MCF 10A (cell line): Measurements from ENCODE around the gene SANBR. TPM values are rescaled to one million over a fixed set of nuclear protein-coding genes. Genes with fewer than 3 reads are reported as not detected.

Experiments
- BruUV-seq: library from RNA; stranded (reverse); fragments of 400-500 nt; replicated peaks from 2 replicates; lab custom pipeline; 2021; lab: Mats Ljungman, UMichigan
- CTCF ChIA-PET: fragments of 300-600 bp; sonication (Branson Sonifier 250); formaldehyde crosslinking; extraction: SDS; loops from one replicate; lab custom pipeline; 2021; ENCODE audit warnings: antibody characterized with exemption, inconsistent platforms; lab: Yijun Ruan, JAX
- POLR2A ChIA-PET: fragments of 300-600, 350-650 bp; sonication (Branson Sonifier 250); formaldehyde crosslinking; extraction: SDS; loops from one replicate; lab custom pipeline; 2020; ENCODE audit warnings: antibody characterized with exemption, inconsistent platforms; lab: Yijun Ruan, JAX
- DNase-seq: peaks from one replicate; pipeline ENCODE4 v3.0.0-alpha.2; 2018; ENCODE audit not compliant: unreplicated experiment
- H3K27ac Mint-ChIP-seq: one replicate; pipeline ENCODE4 v1.8.0; 2022; ENCODE audit warnings: mild to moderate bottlenecking, low read depth, mixed read lengths; ENCODE audit not compliant: unreplicated experiment
- H3K27me3 Mint-ChIP-seq: one replicate; pipeline ENCODE4 v1.8.0; 2022; ENCODE audit warnings: mixed read lengths; ENCODE audit not compliant: insufficient read depth, unreplicated experiment
- H3K36me3 Mint-ChIP-seq: one replicate; pipeline ENCODE4 v1.8.0; 2022; ENCODE audit warnings: mild to moderate bottlenecking, moderate library complexity, mixed read lengths; ENCODE audit not compliant: insufficient read depth, unreplicated experiment
- H3K4me1 Mint-ChIP-seq: one replicate; pipeline ENCODE4 v1.8.0; 2022; ENCODE audit warnings: mixed read lengths; ENCODE audit not compliant: insufficient read depth, unreplicated experiment
- H3K4me3 Mint-ChIP-seq: one replicate; pipeline ENCODE4 v1.8.0; 2022; ENCODE audit warnings: mild to moderate bottlenecking, moderate library complexity, mixed read lengths; ENCODE audit not compliant: unreplicated experiment
- H3K9me3 Mint-ChIP-seq: one replicate; pipeline ENCODE4 v1.8.0; 2022; ENCODE audit warnings: mixed read lengths; ENCODE audit not compliant: unreplicated experiment
- CTCF ChIP-seq: fragments of 200-600 bp; IDR thresholded peaks from one replicate; pipeline ENCODE4 v1.8.0; 2022; ENCODE audit warnings: antibody characterized with exemption, mild to moderate bottlenecking; ENCODE audit not compliant: unreplicated experiment
- intact Hi-C: fragments of 100-400 bp; cut with micrococcal nuclease; formaldehyde crosslinking; loops from 2 replicates; pipeline ENCODE4 v1.14.1; 2022
- total RNA-seq: library from RNA; stranded (reverse); gene quantifications from 2 replicates; pipeline ENCODE4 v1.2.3, GENCODE V29; 2022

Gene SANBR
- total RNA-seq, 1 experiment from 2014 or later = 5.2 TPM

GRCh38 chr2:61114147-61114546, 48.5 kb downstream of the SANBR start:
- Mint-ChIP-seq H3K4me3 (no peak overlapping the region), H3K4me1 (peaks cover 3% of the 10 kb centered on the region), H3K9me3 (no peaks in the 10 kb centered on the region), H3K27me3 (no peaks in the 10 kb centered on the region), H3K27ac (no peak overlapping the region), H3K36me3 (peaks cover 13% of the 10 kb centered on the region)
- no peak for DNase-seq
- intact Hi-C loops = no loop called here
- CTCF ChIA-PET = no interaction called here
- BruUV-seq = no TSS peak
- no peak for TF ChIP-seq CTCF
- POLR2A ChIA-PET = interaction anchor here (0.6 to 1.0 kb wide), 2 partner anchors 24 to 64 kb away, joined by 3 read pairs; no protein-coding TSS in a partner anchor

Other genes starting within 250 kb of the SANBR start
- gene REL, start 184.3 kb upstream of the SANBR start, total RNA-seq = 11.3 and 12.6 TPM in 2 replicates
- gene PEX13, start 48.2 kb upstream of the SANBR start, total RNA-seq = 18.5 and 18.6 TPM in 2 replicates
- 5.0 and 6.9 TPM in 2 replicates for gene PUS10, start 47.6 kb upstream of the SANBR start, total RNA-seq
- gene C2orf74, start 96.3 kb downstream of the SANBR start, total RNA-seq = 24.8 and 29.7 TPM in 2 replicates